Renal cortical epithelial cell (primary cell): ENCODE results near the gene TXN2. TPM values are rescaled to one million over a fixed set of nuclear protein-coding genes. Genes with fewer than 3 reads are reported as not detected.
"Not testable (repeated sequence)": the region's sequence is repeated elsewhere in the genome, so short reads cannot be mapped to it uniquely, and the experiment has no call there.

ENCODE experiments used
- DNase-seq: peaks from one replicate; pipeline ENCODE4 v3.0.0-alpha.2; 2011; ENCODE audit warnings: low read depth
- total RNA-seq: library from RNA; depleted of rRNA; stranded (reverse); fragments of >200 nt; gene quantifications from 2 replicates; pipeline ENCODE4 v1.2.3, GENCODE V29; 2014

TXN2 gene
- total RNA-seq, 1 donor from 2014 or later, result 30.1 TPM

GRCh38 chr22:36455571-36456463 is 25.6 kb downstream of the TXN2 start:
- no peak for DNase-seq

GRCh38 chr22:36454916-36455570 is 26.4 kb downstream of the TXN2 start:
- DNase-seq, result peak; percentile 58

- no peak for DNase-seq
These were observed 27.5 kb downstream of the TXN2 start for GRCh38 chr22:36453855-36454378.

- not testable (repeated sequence) for DNase-seq
These were observed 28.3 kb downstream of the TXN2 start for GRCh38 chr22:36452978-36453607.

GRCh38 chr22:36452250-36452977 is 29.0 kb downstream of the TXN2 start:
- DNase-seq, result no peak

- DNase-seq, result not testable (repeated sequence)
These were observed 30.5 kb downstream of the TXN2 start for GRCh38 chr22:36450923-36451322.

GRCh38 chr22:36449596-36450175 is 31.8 kb downstream of the TXN2 start:
- DNase-seq, result no peak

- no peak for DNase-seq
These were observed 33.8 kb downstream of the TXN2 start for GRCh38 chr22:36447632-36448031.

GRCh38 chr22:36445158-36445668 is 36.2 kb downstream of the TXN2 start:
- peak; percentile 45 for DNase-seq

GRCh38 chr22:36443198-36443770 is 38.2 kb downstream of the TXN2 start:
- no peak for DNase-seq

- no peak for DNase-seq
These were observed 38.8 kb downstream of the TXN2 start for GRCh38 chr22:36442506-36443197.

GRCh38 chr22:36440429-36441002 is 40.9 kb downstream of the TXN2 start:
- no peak for DNase-seq

GRCh38 chr22:36439481-36440271 is 41.8 kb downstream of the TXN2 start:
- peak; percentile 83 for DNase-seq

GRCh38 chr22:36435516-36436415 is 45.7 kb downstream of the TXN2 start:
- no peak for DNase-seq

GRCh38 chr22:36433318-36434231 is 47.9 kb downstream of the TXN2 start:
- DNase-seq, result no peak

GRCh38 chr22:36432592-36433317 is 48.7 kb downstream of the TXN2 start:
- DNase-seq, result no peak
